HG03103 (cell line): ENCODE results near the gene HERC4.
A peak's percentile ranks its signal among the peaks of the same experiment; 100 is the strongest.

ENCODE experiments used
- ATAC-seq: cut with Tn5 transposase; IDR thresholded peaks from one replicate; pipeline ENCODE4 v1.9.1; 2021; ENCODE audit warnings: low read depth; ENCODE audit not compliant: unreplicated experiment

The HERC4 gene

GRCh38 chr10:68074775-68075549 lies at the start of gene HERC4:
Gene HERC4, minus strand, starts transcription at chr10:68075283. Its CDS starts 2,175 bp downstream, at chr10:68073108.
- ATAC-seq, result peak; percentile 85

- no peak for ATAC-seq
Observed at GRCh38 chr10:68124718-68125117, 49.6 kb upstream of the HERC4 start.

- ATAC-seq, result no peak
Observed at GRCh38 chr10:68121852-68122251, 46.8 kb upstream of the HERC4 start.

GRCh38 chr10:68121020-68121743 lies 46.1 kb upstream of the HERC4 start:
- ATAC-seq, result no peak

- no peak for ATAC-seq
Observed at GRCh38 chr10:68118657-68119056, 43.6 kb upstream of the HERC4 start.

GRCh38 chr10:68112837-68113236 lies 37.8 kb upstream of the HERC4 start:
- ATAC-seq, result no peak

GRCh38 chr10:68111584-68111983 lies 36.5 kb upstream of the HERC4 start:
- ATAC-seq, result no peak

- ATAC-seq, result no peak
Observed at GRCh38 chr10:68110027-68110426, 34.9 kb upstream of the HERC4 start.

GRCh38 chr10:68109331-68109730 lies 34.2 kb upstream of the HERC4 start, which contains the start of gene MYPN:
Gene MYPN, plus strand, starts transcription at chr10:68109488. Its CDS starts 11,951 bp downstream, at chr10:68121439.
- ATAC-seq, result no peak

GRCh38 chr10:68108653-68109052 lies 33.6 kb upstream of the HERC4 start:
- no peak for ATAC-seq

GRCh38 chr10:68108051-68108450 lies 33.0 kb upstream of the HERC4 start:
- ATAC-seq, result no peak

- ATAC-seq, result no peak
Observed at GRCh38 chr10:68107651-68108050, 32.6 kb upstream of the HERC4 start.

GRCh38 chr10:68106656-68107055 lies 31.6 kb upstream of the HERC4 start:
- ATAC-seq, result no peak

- no peak for ATAC-seq
Observed at GRCh38 chr10:68105820-68106219, 30.7 kb upstream of the HERC4 start.

GRCh38 chr10:68103901-68104300 lies 28.8 kb upstream of the HERC4 start:
- no peak for ATAC-seq

GRCh38 chr10:68103261-68103878 lies 28.3 kb upstream of the HERC4 start:
- no peak for ATAC-seq

- no peak for ATAC-seq
Observed at GRCh38 chr10:68101066-68101465, 26.0 kb upstream of the HERC4 start.

GRCh38 chr10:68099736-68100135 lies 24.7 kb upstream of the HERC4 start:
- ATAC-seq, result no peak

GRCh38 chr10:68096913-68097516 lies 21.9 kb upstream of the HERC4 start:
- ATAC-seq, result no peak

GRCh38 chr10:68095153-68095552 lies 20.1 kb upstream of the HERC4 start:
- no peak for ATAC-seq

GRCh38 chr10:68092512-68092911 lies 17.4 kb upstream of the HERC4 start:
- no peak for ATAC-seq
